ENCODE measurements around the gene KLK12. TPM values are rescaled to one million over a fixed set of nuclear protein-coding genes. Genes with fewer than 3 reads are reported as not detected.

Gene KLK12
- total and polyA plus RNA-seq, 9 of the 15 experiments (the other 6 are each of a cell fraction or from before 2014, with no cell fraction given), result not detected

GRCh38 chr19:51024924-51025323 lies 9.9 kb downstream of the KLK12 start:
- H3K79me2 ChIP-seq (ENCODE audit: control insufficient read depth, insufficient read depth, low read length), result no peaks in the 10 kb centered on the region
- POLR2A ChIA-PET, result interaction anchor here (0.6 kb wide), 1 partner anchor 96 kb away, joined by 3 read pairs; no protein-coding TSS in a partner anchor
- no peak for DNase-seq (ENCODE audit: extremely low read depth in 1 of 4, low spot score in 3 of 4)
- H3K9ac ChIP-seq (ENCODE audit: insufficient read depth in 1 of 2, low read depth in 2 of 2, low read length in 2 of 2), result no peak overlapping the region
- no peaks in the 10 kb centered on the region for H3K9me1 ChIP-seq (ENCODE audit: control insufficient read depth, insufficient read depth, low read length)
- peaks cover 4 to 9% of the 10 kb centered on the region in 2 experiments; a peak in 4 of 5 replicates for H3K4me1 ChIP-seq (replicated peaks in 1 of 2; ENCODE audit: control insufficient read depth in 2 of 2, insufficient read depth in 2 of 2, low read length in 2 of 2)
- no peak overlapping the region for H2AFZ ChIP-seq (ENCODE audit: low read depth, low read length)
- no peaks in the 10 kb centered on the region for H3K36me3 ChIP-seq (ENCODE audit: control insufficient read depth, insufficient read depth, low read length)
- FAIRE-seq, result no peak
- no peak overlapping the region for H3K4me3 ChIP-seq
- WGBS (ENCODE audit: insufficient coverage, low coverage, missing lambda C conversion rate), result 4% methylated on average over 5 of the region's 5 CpGs
- H3K27ac ChIP-seq (ENCODE audit: extremely low read depth, low read depth, low read length), result no peak overlapping the region
- CTCF ChIA-PET (ENCODE audit: low intra/inter-chr PET ratio), result no interaction called here
- in situ Hi-C loops (cut with MboI), result loop anchor here (5.0 kb wide), 1 partner anchor 67 kb away; no protein-coding TSS in a partner anchor
- intact Hi-C loops (cut with micrococcal nuclease), result no loop called here
- H3K9me3 ChIP-seq (replicated peaks; ENCODE audit: control insufficient read depth, insufficient read depth, low read depth, low read length), result no peaks in the 10 kb centered on the region
- H3K4me2 ChIP-seq (ENCODE audit: insufficient read depth, low read length), result no peak overlapping the region
- no TSS peak for BruUV-seq (replicated peaks)
- peaks cover 25 to 68% of the 10 kb centered on the region in 2 experiments for H3K27me3 ChIP-seq (ENCODE audit: control insufficient read depth in 2 of 2, insufficient read depth in 2 of 2, low read length in 2 of 2)
- no peak for ATAC-seq
- TF ChIP-seq RFX7 (CRISPR knock-in tag; IDR thresholded peaks at IDR 0.05), result no peak
- TF ChIP-seq HEY1 (CRISPR knock-in tag; IDR thresholded peaks at IDR 0.05; ENCODE audit: borderline replicate concordance), result no peak
- no peak for TF ChIP-seq MEF2D (tag; conservative IDR thresholded peaks at IDR 0.05; ENCODE audit: low read depth)
- TF ChIP-seq NR2F6 (CRISPR knock-in tag; IDR thresholded peaks at IDR 0.05), result no peak
- no peak for TF ChIP-seq MAFF (IDR thresholded peaks at IDR 0.05; ENCODE audit: low read length)
- TF ChIP-seq ZNF282 (CRISPR knock-in tag; IDR thresholded peaks at IDR 0.05), result no peak
- TF ChIP-seq, protein P1, sequence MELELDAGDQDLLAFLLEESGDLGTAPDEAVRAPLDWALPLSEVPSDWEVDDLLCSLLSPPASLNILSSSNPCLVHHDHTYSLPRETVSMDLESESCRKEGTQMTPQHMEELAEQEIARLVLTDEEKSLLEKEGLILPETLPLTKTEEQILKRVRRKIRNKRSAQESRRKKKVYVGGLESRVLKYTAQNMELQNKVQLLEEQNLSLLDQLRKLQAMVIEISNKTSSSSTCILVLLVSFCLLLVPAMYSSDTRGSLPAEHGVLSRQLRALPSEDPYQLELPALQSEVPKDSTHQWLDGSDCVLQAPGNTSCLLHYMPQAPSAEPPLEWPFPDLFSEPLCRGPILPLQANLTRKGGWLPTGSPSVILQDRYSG (tag; conservative IDR thresholded peaks at IDR 0.05; ENCODE audit: low read depth), result no peak
- no peak for TF ChIP-seq KDM2B (CRISPR knock-in tag; IDR thresholded peaks at IDR 0.05)
- TF ChIP-seq CREM (IDR thresholded peaks at IDR 0.05; ENCODE audit: low read depth), result no peak
- TF ChIP-seq XRCC3 (IDR thresholded peaks at IDR 0.05), result no peak
- TF ChIP-seq TAF15 (IDR thresholded peaks at IDR 0.05; ENCODE audit: low read depth, low read length), result no peak
- TF ChIP-seq, protein P2, sequence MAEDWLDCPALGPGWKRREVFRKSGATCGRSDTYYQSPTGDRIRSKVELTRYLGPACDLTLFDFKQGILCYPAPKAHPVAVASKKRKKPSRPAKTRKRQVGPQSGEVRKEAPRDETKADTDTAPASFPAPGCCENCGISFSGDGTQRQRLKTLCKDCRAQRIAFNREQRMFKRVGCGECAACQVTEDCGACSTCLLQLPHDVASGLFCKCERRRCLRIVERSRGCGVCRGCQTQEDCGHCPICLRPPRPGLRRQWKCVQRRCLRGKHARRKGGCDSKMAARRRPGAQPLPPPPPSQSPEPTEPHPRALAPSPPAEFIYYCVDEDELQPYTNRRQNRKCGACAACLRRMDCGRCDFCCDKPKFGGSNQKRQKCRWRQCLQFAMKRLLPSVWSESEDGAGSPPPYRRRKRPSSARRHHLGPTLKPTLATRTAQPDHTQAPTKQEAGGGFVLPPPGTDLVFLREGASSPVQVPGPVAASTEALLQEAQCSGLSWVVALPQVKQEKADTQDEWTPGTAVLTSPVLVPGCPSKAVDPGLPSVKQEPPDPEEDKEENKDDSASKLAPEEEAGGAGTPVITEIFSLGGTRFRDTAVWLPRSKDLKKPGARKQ (CRISPR knock-in tag; IDR thresholded peaks at IDR 0.05), result no peak
- TF ChIP-seq, protein P3, sequence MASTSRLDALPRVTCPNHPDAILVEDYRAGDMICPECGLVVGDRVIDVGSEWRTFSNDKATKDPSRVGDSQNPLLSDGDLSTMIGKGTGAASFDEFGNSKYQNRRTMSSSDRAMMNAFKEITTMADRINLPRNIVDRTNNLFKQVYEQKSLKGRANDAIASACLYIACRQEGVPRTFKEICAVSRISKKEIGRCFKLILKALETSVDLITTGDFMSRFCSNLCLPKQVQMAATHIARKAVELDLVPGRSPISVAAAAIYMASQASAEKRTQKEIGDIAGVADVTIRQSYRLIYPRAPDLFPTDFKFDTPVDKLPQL (IDR thresholded peaks at IDR 0.05; ENCODE audit: extremely low read depth, insufficient read length), result no peak
- TF ChIP-seq TFAP4 (CRISPR knock-in tag; IDR thresholded peaks at IDR 0.05; ENCODE audit: borderline replicate concordance), result no peak
- H4K20me1 ChIP-seq (replicated peaks; ENCODE audit: control insufficient read depth, insufficient read depth, low read length), result 0 out of 2 replicates have a peak, but pooled peaks cover 8% of the 10 kb centered on the region

All from K562 (cell line).